K562 (cell line): ENCODE data around the gene NYAP2. TPM values are rescaled to one million over a fixed set of nuclear protein-coding genes. Genes with fewer than 3 reads are reported as not detected.

Experiments
- CREB3L1 ChIP-seq: fragments of 450-650 bp; IDR thresholded peaks from 2 replicates; pipeline ENCODE4 v1.6.1; 2014; ENCODE audit warnings: low read depth, mild to moderate bottlenecking, moderate library complexity, borderline replicate concordance
- CSDE1 ChIP-seq, 2 experiments: fragments of 450-650 bp; IDR thresholded peaks; 2 replicates each; pipeline ENCODE4 v1.6.1; 2016; ENCODE audit warnings: mild to moderate bottlenecking in 1 of 2
- EHMT2 ChIP-seq: fragments of 450-650 bp; IDR thresholded peaks from 2 replicates; pipeline ENCODE4 v1.6.1; 2018; ENCODE audit warnings: antibody characterized with exemption
- ETV6 ChIP-seq, 3 experiments: fragments of 150-350 bp in 1 of 3; sonication (generic) in 1 of 3; formaldehyde crosslinking in 1 of 3; IDR thresholded peaks; 2 replicates each; pipeline versions ENCODE4 v1.6.1 to v1.8.0; 2014 to 2022; ENCODE audit warnings: borderline replicate concordance in 2 of 3, low read depth in 2 of 3, antibody characterized with exemption in 1 of 3, low read length in 1 of 3, mild to moderate bottlenecking in 1 of 3, missing genetic modification reagents in 1 of 3
- KLF16 ChIP-seq: IDR thresholded peaks from 2 replicates; pipeline ENCODE4 v1.6.1; 2016; ENCODE audit warnings: antibody characterized with exemption
- MCM3 ChIP-seq: fragments of 450-650 bp; IDR thresholded peaks from 2 replicates; pipeline ENCODE4 v1.6.1; 2016
- MCM5 ChIP-seq: fragments of 450-650 bp; IDR thresholded peaks from 2 replicates; pipeline ENCODE4 v1.6.1; 2016; ENCODE audit warnings: low read depth
- MTF1 ChIP-seq: fragments of 250-450 bp; sonication (Bioruptor Pico); IDR thresholded peaks from 2 replicates; pipeline ENCODE4 v1.9.0; 2021; ENCODE audit warnings: moderate library complexity, mild to moderate bottlenecking, inconsistent platforms, borderline replicate concordance
- NR2C1 ChIP-seq, 2 experiments: fragments of 450-650 bp; IDR thresholded peaks; 2 replicates each; pipeline ENCODE4 v1.6.1; 2017; ENCODE audit warnings: mild to moderate bottlenecking in 2 of 2, antibody characterized with exemption in 1 of 2, inconsistent platforms in 1 of 2, missing compliant biosample characterization in 1 of 2, missing genetic modification characterization in 1 of 2
- TRIM24 ChIP-seq, 2 experiments: fragments of 450-650 bp; IDR thresholded peaks; 2 replicates each; pipeline ENCODE4 v1.6.1; 2016
- VEZF1 ChIP-seq: fragments of 200-800 bp; sonication (Bioruptor generic); IDR thresholded peaks from 2 replicates; pipeline ENCODE4 v1.6.1; 2017; ENCODE audit warnings: missing genetic modification characterization, missing compliant biosample characterization
- ZBTB17 ChIP-seq: fragments of 450-650 bp; formaldehyde crosslinking; IDR thresholded peaks from 2 replicates; pipeline ENCODE4 v1.4.0; 2020; ENCODE audit warnings: mild to moderate bottlenecking
- ZFP91 ChIP-seq: sonication (generic); formaldehyde crosslinking; IDR thresholded peaks from 2 replicates; pipeline ENCODE4 v1.8.0; 2022; ENCODE audit warnings: mild to moderate bottlenecking, missing genetic modification reagents
- ZNF140 ChIP-seq: fragments of 250-450 bp; sonication (Bioruptor Pico); IDR thresholded peaks from 2 replicates; pipeline ENCODE4 v1.8.0; 2021; ENCODE audit warnings: moderate library complexity, mild to moderate bottlenecking, inconsistent platforms
- ZNF395 ChIP-seq: fragments of 200-800 bp; sonication (Bioruptor generic); IDR thresholded peaks from 2 replicates; pipeline ENCODE4 v1.6.1; 2017; ENCODE audit warnings: missing genetic modification characterization, missing compliant biosample characterization
- ZNF518B ChIP-seq: fragments of 250-450 bp; sonication (Bioruptor Pico); IDR thresholded peaks from 2 replicates; pipeline ENCODE4 v1.5.0; 2021; ENCODE audit warnings: mild to moderate bottlenecking, moderate library complexity
- ZNF584 ChIP-seq: fragments of 200-800 bp; sonication (Bioruptor generic); IDR thresholded peaks from 2 replicates; pipeline ENCODE4 v1.6.1; 2016; ENCODE audit warnings: low read depth, mild to moderate bottlenecking, missing genetic modification characterization, missing compliant biosample characterization
- polyA plus RNA-seq, 8 experiments: library from polyadenylated mRNA; depleted of rRNA in 4 of 8; stranded (reverse) in 5 of 8; unstranded in 3 of 8; fragments of >200 nt; fragmentation: Nextera tagmentation in 2 of 8; fragmentation: Illumina TruSeq in 1 of 8; extraction: Ambion mirVana in 2 of 8; extraction: Trizol in 1 of 8; gene quantifications; 2 replicates each; pipeline versions ENCODE4 v1.2.1 to v1.2.3, GENCODE V29; 2011 to 2014; ENCODE audit warnings: inconsistent platforms in 1 of 8, missing spikeins in 1 of 8
- total RNA-seq, 7 experiments: library from RNA; depleted of rRNA in 6 of 7; stranded (reverse); fragments of >200 nt in 6 of 7; fragmentation: Illumina TruSeq in 2 of 7; extraction: Trizol in 2 of 7; gene quantifications; 2 replicates each; pipeline versions ENCODE4 v1.2.1 to v1.2.3, GENCODE V29; 2011 to 2021; ENCODE audit warnings: low replicate concordance in 1 of 7

Gene NYAP2
- total and polyA plus RNA-seq, 9 of the 15 experiments (the other 6 are each of a cell fraction or from before 2014, with no cell fraction given), result 0.03 to 0.04 (median 0.04) TPM; not detected in 3

GRCh38 chr2:225456619-225457260 lies 57.2 kb downstream of the NYAP2 start (continued):
- TF ChIP-seq ZBTB17 (CRISPR knock-in tag), result no peak
- no peak for TF ChIP-seq CSDE1 (IDR thresholded peaks at IDR 0.05)
- no peak for TF ChIP-seq MTF1 (CRISPR knock-in tag)
- peak; percentile 60 for TF ChIP-seq VEZF1 (CRISPR knock-in tag)
- no peak for TF ChIP-seq ZFP91 (CRISPR knock-in tag)
- no peak for TF ChIP-seq ZNF395 (CRISPR knock-in tag)
- no peak for TF ChIP-seq NR2C1 (IDR thresholded peaks at IDR 0.05)
- no peak for TF ChIP-seq NR2C1 (tag; IDR thresholded peaks at IDR 0.05)
- no peak for TF ChIP-seq ZNF518B (CRISPR knock-in tag)
- no peak for TF ChIP-seq ZNF584 (CRISPR knock-in tag)
- TF ChIP-seq ZNF140, result no peak
- TF ChIP-seq EHMT2, result no peak
- TF ChIP-seq TRIM24 (IDR thresholded peaks at IDR 0.05), result peak; percentile 38 to 58; a peak in 2 of 4 replicates
- TF ChIP-seq MCM3, result no peak
- TF ChIP-seq ETV6 (IDR thresholded peaks at IDR 0.05; ENCODE audit: borderline replicate concordance in 1 of 2, low read depth in 2 of 2, low read length in 1 of 2), result no peak
- no peak for TF ChIP-seq ETV6 (CRISPR knock-in tag; IDR thresholded peaks at IDR 0.05; ENCODE audit: borderline replicate concordance)
- TF ChIP-seq MCM5, result no peak
- TF ChIP-seq KLF16, result peak; percentile 46; the same call in 1 of the 2 replicates
- TF ChIP-seq CREB3L1, result no peak
